Smooth muscle cell (in vitro differentiated cells): ENCODE measurements around the gene KDM4F. TPM values are rescaled to one million over a fixed set of nuclear protein-coding genes. Genes with fewer than 3 reads are reported as not detected.

ENCODE experiments used
- polyA plus RNA-seq: library from polyadenylated mRNA; unstranded; fragments of >200 nt; fragmentation: Nextera tagmentation; extraction: Ambion mirVana; gene quantifications from 2 replicates; pipeline ENCODE4 v1.2.1, GENCODE V29; 2016
- total RNA-seq: library from RNA; depleted of rRNA; stranded (reverse); fragments of >200 nt; gene quantifications from 2 replicates; pipeline ENCODE4 v1.2.3, GENCODE V29; 2014

KDM4F gene
- total and polyA plus RNA-seq, 2 experiments from 2014 or later, result not detected

Other genes with a start within 250 kb of the KDM4F start
- gene CWC15, start 75.9 kb upstream of the KDM4F start, total RNA-seq, result 64.1 and 80.7 TPM in 2 replicates
- gene CWC15, start 75.9 kb upstream of the KDM4F start, polyA plus RNA-seq, result 70.0 and 70.2 TPM in 2 replicates
- gene KDM4D, start 75.7 kb upstream of the KDM4F start, total RNA-seq, result 0.63 and 0.94 TPM in 2 replicates
- 0.54 and 1.4 TPM in 2 replicates for gene KDM4D, start 75.7 kb upstream of the KDM4F start, polyA plus RNA-seq
- not detected in 2 replicates for gene KDM4E, start 24.2 kb upstream of the KDM4F start, total RNA-seq
- gene KDM4E, start 24.2 kb upstream of the KDM4F start, polyA plus RNA-seq, result not detected in 2 replicates
- 39.9 and 43.5 TPM in 2 replicates for gene SRSF8, start 17.5 kb downstream of the KDM4F start, total RNA-seq
- 40.5 and 50.6 TPM in 2 replicates for gene SRSF8, start 17.5 kb downstream of the KDM4F start, polyA plus RNA-seq
- gene ENDOD1, start 40.4 kb downstream of the KDM4F start, total RNA-seq, result 124 and 125 TPM in 2 replicates
- 44.8 and 46.7 TPM in 2 replicates for gene ENDOD1, start 40.4 kb downstream of the KDM4F start, polyA plus RNA-seq
- gene SESN3, start 181.8 kb downstream of the KDM4F start, total RNA-seq, result 374 and 429 TPM in 2 replicates
- gene SESN3, start 181.8 kb downstream of the KDM4F start, polyA plus RNA-seq, result 20.4 and 30.9 TPM in 2 replicates